Hepatocyte (in vitro differentiated cells): ENCODE data around the gene B4GALT2.

Experiments used
- EZH2 ChIP-seq: fragments of 200-600 bp; sonication (generic); IDR thresholded peaks from 2 replicates; pipeline ENCODE4 v1.6.1; 2016; ENCODE audit warnings: antibody characterized with exemption, mild to moderate bottlenecking, borderline replicate concordance
- EZH2phosphoT487 ChIP-seq: fragments of 200-600 bp; sonication (generic); IDR thresholded peaks from one replicate; pipeline ENCODE4 v1.6.1; 2018; ENCODE audit warnings: antibody characterized with exemption, mild to moderate bottlenecking, low read depth, moderate library complexity; ENCODE audit not compliant: unreplicated experiment, severe bottlenecking
- TF ChIP-seq, protein P1 (sequence below): fragments of 200-600 bp; sonication (generic); IDR thresholded peaks from 2 replicates; pipeline ENCODE4 v1.5.1; 2016; ENCODE audit warnings: antibody characterized with exemption, mild to moderate bottlenecking; ENCODE audit not compliant: poor library complexity

DNA sequence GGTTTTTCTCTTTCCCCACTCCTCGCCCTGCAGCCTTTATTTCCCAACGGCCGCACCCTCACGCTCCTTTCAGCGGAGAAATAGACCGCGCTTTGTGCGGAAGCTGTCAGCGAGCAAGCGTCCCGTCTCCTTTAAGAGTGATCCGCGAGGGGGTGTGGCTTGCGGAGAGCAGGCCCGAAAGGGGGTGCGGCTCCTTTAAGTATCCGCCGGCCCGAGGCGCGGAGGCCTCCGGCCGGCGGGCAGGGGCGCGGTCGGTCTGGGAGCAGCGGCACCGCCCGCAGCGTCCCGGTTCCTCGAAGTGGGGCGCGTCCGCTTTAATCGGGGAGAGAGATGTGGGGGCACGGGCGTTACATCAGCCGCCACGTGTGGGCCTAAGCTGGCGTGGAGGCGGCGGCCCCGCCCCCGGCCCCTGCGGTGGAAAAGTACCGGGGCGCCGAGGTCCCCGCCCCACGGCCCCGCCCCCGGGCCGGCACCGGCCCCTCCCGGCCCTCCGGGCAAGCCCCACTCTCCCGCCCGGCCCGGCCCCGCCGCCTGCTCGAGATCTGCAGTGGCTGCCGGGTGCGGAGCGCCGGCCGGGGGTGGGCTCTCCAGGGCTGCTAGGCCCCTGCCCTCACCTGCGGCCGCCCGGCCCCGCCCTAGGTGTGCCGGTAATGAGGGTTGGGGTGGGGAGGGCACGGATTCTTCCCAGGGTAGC is 51.0 kb downstream of the B4GALT2 start:
- TF ChIP-seq EZH2 (no peak), EZH2phosphoT487 (no peak)
- TF ChIP-seq, protein P1, sequence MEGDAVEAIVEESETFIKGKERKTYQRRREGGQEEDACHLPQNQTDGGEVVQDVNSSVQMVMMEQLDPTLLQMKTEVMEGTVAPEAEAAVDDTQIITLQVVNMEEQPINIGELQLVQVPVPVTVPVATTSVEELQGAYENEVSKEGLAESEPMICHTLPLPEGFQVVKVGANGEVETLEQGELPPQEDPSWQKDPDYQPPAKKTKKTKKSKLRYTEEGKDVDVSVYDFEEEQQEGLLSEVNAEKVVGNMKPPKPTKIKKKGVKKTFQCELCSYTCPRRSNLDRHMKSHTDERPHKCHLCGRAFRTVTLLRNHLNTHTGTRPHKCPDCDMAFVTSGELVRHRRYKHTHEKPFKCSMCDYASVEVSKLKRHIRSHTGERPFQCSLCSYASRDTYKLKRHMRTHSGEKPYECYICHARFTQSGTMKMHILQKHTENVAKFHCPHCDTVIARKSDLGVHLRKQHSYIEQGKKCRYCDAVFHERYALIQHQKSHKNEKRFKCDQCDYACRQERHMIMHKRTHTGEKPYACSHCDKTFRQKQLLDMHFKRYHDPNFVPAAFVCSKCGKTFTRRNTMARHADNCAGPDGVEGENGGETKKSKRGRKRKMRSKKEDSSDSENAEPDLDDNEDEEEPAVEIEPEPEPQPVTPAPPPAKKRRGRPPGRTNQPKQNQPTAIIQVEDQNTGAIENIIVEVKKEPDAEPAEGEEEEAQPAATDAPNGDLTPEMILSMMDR, result no peak
